ENCODE data around the gene PRPF19. TPM values are rescaled to one million over a fixed set of nuclear protein-coding genes. Genes with fewer than 3 reads are reported as not detected.
A peak's percentile ranks its signal among the peaks of the same experiment; 100 is the strongest.

Gene PRPF19
- total RNA-seq, 4 donors from 2014 or later: 35.7 to 63.0 (median 57.1) TPM

DNA sequence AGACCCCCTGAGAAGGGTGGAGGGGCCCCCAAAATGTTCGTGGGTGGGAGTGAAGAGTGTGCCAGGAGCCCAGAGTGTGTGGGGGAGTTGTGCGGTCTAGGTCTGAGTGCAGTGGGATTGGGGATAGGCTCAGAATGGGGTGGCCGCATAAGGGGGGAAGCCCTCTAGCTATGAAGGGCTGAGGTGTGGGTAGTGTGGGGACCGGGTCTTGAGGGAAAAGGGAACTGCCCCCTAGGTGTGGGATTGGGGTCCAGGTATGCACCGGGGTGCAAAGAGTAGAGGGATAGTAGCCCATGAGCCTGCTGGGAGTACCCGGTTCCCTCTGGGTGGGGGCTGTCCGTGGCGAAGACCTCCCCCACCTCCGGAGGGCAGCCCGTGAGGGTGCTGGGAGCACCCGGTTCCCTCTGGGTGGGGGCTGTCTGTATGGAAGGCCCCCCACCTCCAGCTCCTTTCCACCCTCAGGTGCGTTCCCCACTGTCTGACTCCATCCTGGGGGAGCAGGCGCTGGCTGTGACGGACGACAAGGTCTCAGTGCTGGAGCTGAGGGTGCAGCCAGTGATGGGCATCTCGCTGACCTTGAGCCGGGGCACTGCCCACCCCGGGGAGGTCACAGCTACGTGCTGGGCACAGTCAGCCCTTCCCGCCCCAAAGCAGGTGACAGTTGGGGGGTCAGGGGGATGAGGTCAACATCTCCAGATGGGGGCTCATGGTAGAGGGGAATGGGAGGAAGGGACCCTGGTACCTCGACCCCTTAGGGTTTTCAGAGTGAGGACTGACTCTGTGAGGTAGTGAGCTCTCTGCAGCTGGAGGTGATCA is 28.6 kb upstream of the PRPF19 start:
- Histone ChIP-seq H3K4me1 (peaks cover 7 to 13% (median 10%) of the 10 kb centered on the region in 4 donors), H3K9me3 (no peaks in the 10 kb centered on the region), H3K27me3 (peaks cover 0 to 2% (median 0%) of the 10 kb centered on the region in 4 donors), H3K36me3 (peaks cover 0 to 35% (median 27%) of the 10 kb centered on the region in 4 donors), H3K4me3 (no peak overlapping the region), H3K27ac (replicated peaks in 1 of 4) (no peak overlapping the region)
- 90% methylated on average over 15 of the region's 21 CpGs for WGBS
- TF ChIP-seq, protein P1, sequence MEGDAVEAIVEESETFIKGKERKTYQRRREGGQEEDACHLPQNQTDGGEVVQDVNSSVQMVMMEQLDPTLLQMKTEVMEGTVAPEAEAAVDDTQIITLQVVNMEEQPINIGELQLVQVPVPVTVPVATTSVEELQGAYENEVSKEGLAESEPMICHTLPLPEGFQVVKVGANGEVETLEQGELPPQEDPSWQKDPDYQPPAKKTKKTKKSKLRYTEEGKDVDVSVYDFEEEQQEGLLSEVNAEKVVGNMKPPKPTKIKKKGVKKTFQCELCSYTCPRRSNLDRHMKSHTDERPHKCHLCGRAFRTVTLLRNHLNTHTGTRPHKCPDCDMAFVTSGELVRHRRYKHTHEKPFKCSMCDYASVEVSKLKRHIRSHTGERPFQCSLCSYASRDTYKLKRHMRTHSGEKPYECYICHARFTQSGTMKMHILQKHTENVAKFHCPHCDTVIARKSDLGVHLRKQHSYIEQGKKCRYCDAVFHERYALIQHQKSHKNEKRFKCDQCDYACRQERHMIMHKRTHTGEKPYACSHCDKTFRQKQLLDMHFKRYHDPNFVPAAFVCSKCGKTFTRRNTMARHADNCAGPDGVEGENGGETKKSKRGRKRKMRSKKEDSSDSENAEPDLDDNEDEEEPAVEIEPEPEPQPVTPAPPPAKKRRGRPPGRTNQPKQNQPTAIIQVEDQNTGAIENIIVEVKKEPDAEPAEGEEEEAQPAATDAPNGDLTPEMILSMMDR (IDR thresholded peaks at IDR 0.05): no peak
- TF ChIP-seq EP300 (IDR thresholded peaks at IDR 0.05): no peak
- TF ChIP-seq POLR2A (IDR thresholded peaks at IDR 0.05; ENCODE audit: low read depth): no peak
- TF ChIP-seq POLR2AphosphoS5 (IDR thresholded peaks at IDR 0.05): no peak
- DNase-seq (ENCODE audit: extremely low spot score): no peak
- intact Hi-C loops (cut with DNase I): no loop called here

DNA sequence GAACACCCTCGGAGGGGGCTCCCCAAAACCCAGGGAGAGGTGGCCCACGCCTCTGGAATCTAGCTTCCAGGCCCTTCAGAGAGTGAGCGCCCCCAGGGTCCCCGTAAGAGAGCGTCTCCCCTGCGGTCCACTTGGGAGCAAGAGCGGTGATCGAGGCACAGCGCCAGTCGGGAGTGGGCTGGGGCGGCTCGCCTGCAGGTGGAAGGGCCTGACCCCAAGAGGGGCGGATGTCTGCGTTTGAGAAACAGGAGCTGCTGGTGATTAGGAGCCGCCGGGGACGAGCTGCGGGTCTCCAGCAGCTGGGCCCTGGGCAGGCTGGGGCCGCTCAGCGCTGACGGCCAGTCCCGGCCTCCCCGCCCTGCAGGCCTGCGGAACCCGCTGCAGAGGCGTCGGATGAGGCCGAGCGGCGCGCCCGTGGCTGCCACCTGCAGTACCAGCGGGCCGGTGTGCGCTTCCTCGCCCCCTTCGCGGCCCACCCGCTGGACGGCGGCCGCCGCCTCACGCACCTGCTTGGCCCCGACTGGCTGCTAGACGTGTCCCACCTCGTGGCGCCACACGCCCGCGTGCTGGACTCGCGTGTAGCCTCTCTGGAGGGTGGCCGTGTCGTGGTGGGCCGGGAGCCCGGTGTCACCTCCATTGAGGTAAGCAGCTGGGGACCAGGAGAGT is 27.9 kb upstream of the PRPF19 start:
- Histone ChIP-seq H3K36me3 (peaks cover 0 to 28% (median 22%) of the 10 kb centered on the region in 4 donors), H3K27ac (replicated peaks in 1 of 4) (no peak overlapping the region), H3K27me3 (peaks cover 0 to 5% (median 0%) of the 10 kb centered on the region in 4 donors), H3K4me1 (peaks cover 7 to 13% (median 10%) of the 10 kb centered on the region in 4 donors), H3K9me3 (no peaks in the 10 kb centered on the region), H3K4me3 (no peak overlapping the region)
- DNase-seq (ENCODE audit: extremely low spot score): no peak
- intact Hi-C loops (cut with DNase I): no loop called here
- TF ChIP-seq EP300 (IDR thresholded peaks at IDR 0.05): no peak
- TF ChIP-seq, protein P1 (IDR thresholded peaks at IDR 0.05): no peak
- TF ChIP-seq POLR2A (IDR thresholded peaks at IDR 0.05; ENCODE audit: low read depth): no peak
- TF ChIP-seq POLR2AphosphoS5 (IDR thresholded peaks at IDR 0.05): no peak
- WGBS: 85% methylated on average over 46 of the region's 57 CpGs

DNA sequence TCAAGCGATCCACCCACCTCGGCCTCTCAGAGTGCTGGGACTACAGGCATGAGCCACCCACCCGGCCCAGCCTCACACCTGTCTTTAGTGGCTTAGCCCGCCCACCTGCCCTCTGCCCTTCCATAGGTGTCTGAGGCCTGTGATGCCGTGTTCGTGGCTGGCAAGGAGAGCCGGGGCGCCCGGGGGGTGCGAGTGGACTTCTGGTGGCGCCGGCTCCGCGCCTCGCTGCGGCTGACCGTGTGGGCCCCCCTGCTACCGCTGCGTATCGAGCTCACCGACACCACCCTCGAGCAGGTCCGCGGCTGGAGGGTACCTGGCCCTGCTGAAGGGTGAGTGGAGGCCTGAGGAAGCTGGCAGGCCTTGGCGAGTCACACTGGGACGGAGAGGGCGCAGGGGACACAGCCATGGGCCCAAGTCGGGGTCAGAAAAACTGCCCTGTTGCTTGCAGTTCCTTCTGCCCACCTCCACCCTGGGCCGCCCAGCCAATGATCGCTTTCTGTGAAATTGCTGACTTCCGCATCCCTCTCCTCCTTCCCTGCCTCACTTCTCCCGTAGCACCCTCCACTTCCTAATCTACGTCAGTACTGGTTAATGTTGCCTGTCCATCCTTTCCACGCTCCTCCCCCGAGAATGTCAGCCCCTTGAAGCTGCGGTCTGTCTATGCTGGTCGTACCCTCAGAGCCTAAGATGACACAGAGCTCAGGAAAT is 27.2 kb upstream of the PRPF19 start:
- intact Hi-C loops (cut with DNase I): no loop called here
- H3K27me3 ChIP-seq: peaks cover 0 to 5% (median 0%) of the 10 kb centered on the region in 4 donors
- TF ChIP-seq POLR2AphosphoS5 (IDR thresholded peaks at IDR 0.05) (peak in 1 of 2 donors; percentile 2), POLR2A (IDR thresholded peaks at IDR 0.05; ENCODE audit: low read depth) (no peak), EP300 (IDR thresholded peaks at IDR 0.05) (no peak)
- TF ChIP-seq, protein P1 (IDR thresholded peaks at IDR 0.05): no peak
- H3K9me3 ChIP-seq: no peaks in the 10 kb centered on the region
- peaks cover 0 to 21% (median 19%) of the 10 kb centered on the region in 4 donors for H3K36me3 ChIP-seq
- 95% methylated on average over 29 of the region's 37 CpGs for WGBS
- DNase-seq (ENCODE audit: extremely low spot score): no peak
- H3K27ac ChIP-seq (replicated peaks in 1 of 4): no peak overlapping the region
- H3K4me1 ChIP-seq: peaks cover 7 to 13% (median 10%) of the 10 kb centered on the region in 4 donors
- no peak overlapping the region for H3K4me3 ChIP-seq

DNA sequence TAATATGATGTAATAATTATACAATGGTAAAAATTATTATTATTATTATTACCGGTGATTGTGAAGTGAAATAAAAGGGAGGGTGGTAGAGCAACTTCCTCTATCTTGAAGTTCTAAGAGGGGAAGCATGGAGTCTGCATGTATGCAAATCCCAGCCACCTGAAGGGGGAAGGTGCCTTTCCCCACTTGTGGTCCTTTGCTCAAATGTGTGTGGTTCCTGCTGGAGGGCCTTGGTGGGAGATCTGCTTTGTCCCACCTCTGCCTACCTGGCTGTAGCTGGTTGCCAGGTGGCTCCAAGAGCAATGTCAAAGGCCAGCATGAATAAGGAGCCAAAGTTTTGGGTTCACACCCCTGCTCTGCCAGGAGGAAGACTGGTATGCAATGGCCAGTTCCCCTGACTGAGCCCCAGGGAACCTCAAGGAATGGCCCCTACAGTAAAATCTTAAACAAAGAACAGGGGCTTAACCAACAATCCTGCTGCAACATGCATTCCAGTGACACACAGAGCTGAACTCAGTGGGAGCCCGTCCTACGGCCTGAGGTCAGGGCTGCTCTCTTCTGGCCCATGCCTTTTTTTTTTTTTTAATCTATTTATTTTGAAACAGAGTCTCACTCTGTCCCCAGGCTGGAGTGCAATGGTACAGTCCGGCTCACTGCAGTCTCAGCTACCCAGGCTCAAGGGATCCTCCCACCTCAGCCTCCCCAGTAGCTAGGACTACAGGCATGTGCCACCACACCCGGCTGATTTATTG is 26.4 kb upstream of the PRPF19 start:
- intact Hi-C loops (cut with DNase I): no loop called here
- no peak for DNase-seq (ENCODE audit: extremely low spot score)
- Histone ChIP-seq H3K27ac (replicated peaks in 1 of 4) (no peak overlapping the region), H3K27me3 (peaks cover 0 to 5% (median 0%) of the 10 kb centered on the region in 4 donors), H3K4me3 (no peak overlapping the region), H3K36me3 (peaks cover 0 to 14% (median 12%) of the 10 kb centered on the region in 4 donors), H3K9me3 (no peaks in the 10 kb centered on the region), H3K4me1 (peaks cover 7 to 13% (median 10%) of the 10 kb centered on the region in 4 donors)
- 81% methylated on average over 5 of the region's 5 CpGs for WGBS
- TF ChIP-seq, protein P1 (IDR thresholded peaks at IDR 0.05): no peak
- TF ChIP-seq POLR2A (IDR thresholded peaks at IDR 0.05; ENCODE audit: low read depth): no peak
- TF ChIP-seq EP300 (IDR thresholded peaks at IDR 0.05): no peak
- TF ChIP-seq POLR2AphosphoS5 (IDR thresholded peaks at IDR 0.05): no peak

All from esophagus muscularis mucosa (tissue), 4 donors.